ENCODE measurements around the gene RAB8B.

- TF ChIP-seq CTCF (IDR thresholded peaks at IDR 0.05; ENCODE audit: low read depth, low read length) (no peak), MYC (IDR thresholded peaks at IDR 0.05; ENCODE audit: low read depth, low read length) (no peak), POLR2A (IDR thresholded peaks at IDR 0.05; ENCODE audit: extremely low read depth, insufficient read length) (no peak)
Measured at GRCh38 chr15:63264688-63265293, 75.4 kb downstream of the RAB8B start.

Data from NB4 (cell line).